ENCODE results near the gene RPH3AL. TPM values are rescaled to one million over a fixed set of nuclear protein-coding genes. Genes with fewer than 3 reads are reported as not detected.

The RPH3AL gene
- total and polyA plus RNA-seq, 10 of the 15 experiments (the other 5 are each of a cell fraction or from before 2014, with no cell fraction given) = 0.04 to 1.2 (median 0.47) TPM; not detected in 2

- TF ChIP-seq ZNF687 (IDR thresholded peaks at IDR 0.05) (no peak), ZNF24 (IDR thresholded peaks at IDR 0.05) (no peak), BACH1 (IDR thresholded peaks at IDR 0.05; ENCODE audit: borderline replicate concordance) (no peak), MLLT1 (IDR thresholded peaks at IDR 0.05) (no peak), TCF12 (IDR thresholded peaks at IDR 0.05; ENCODE audit: low read depth, low read length) (no peak), BRCA1 (IDR thresholded peaks at IDR 0.05; ENCODE audit: low read depth, low read length) (no peak), BHLHE40 (IDR thresholded peaks at IDR 0.05; ENCODE audit: borderline replicate concordance in 1 of 2, low read depth in 2 of 2, low read length in 1 of 2) (no peak), SREBF1 (IDR thresholded peaks at IDR 0.05; ENCODE audit: low read length) (no peak), ATF2 (IDR thresholded peaks at IDR 0.05; ENCODE audit: low read length) (no peak), HDAC6 (IDR thresholded peaks at IDR 0.05; ENCODE audit: unreplicated experiment) (no peak), TAF1 (IDR thresholded peaks at IDR 0.05; ENCODE audit: borderline replicate concordance, low read depth, low read length) (no peak), CREM (IDR thresholded peaks at IDR 0.05; ENCODE audit: low read depth) (no peak), RFX5 (IDR thresholded peaks at IDR 0.05; ENCODE audit: low read depth, low read length) (no peak), IRF4 (IDR thresholded peaks at IDR 0.05; ENCODE audit: low read depth, low read length) (no peak)
These were observed 142.2 kb downstream of the RPH3AL start (continued) for GRCh38 chr17:210402-210801.
